Nucleus accumbens (tissue), 56 donors: ENCODE results near the gene LENEP.
A peak's percentile ranks its signal among the peaks of the same experiment; 100 is the strongest.

ENCODE experiments used
- DNase-seq, 56 donors: peaks; one replicate each; lab custom pipeline; 2025; lab: John Stamatoyannopoulos, UW

The LENEP gene

GRCh38 chr1:154993572-154994268 lies at the start of gene LENEP:
LENEP (plus strand) TSS chr1:154993586; CDS start chr1:154993608, 22 bp downstream.
- DNase-seq = no peak

- peak in 14 of 56 donors; percentile 2 to 54 (median 11) for DNase-seq
Observed at GRCh38 chr1:154943649-154944400, 49.6 kb upstream of the LENEP start.

GRCh38 chr1:154944401-154945159 lies 48.8 kb upstream of the LENEP start:
- DNase-seq = peak in 1 of 56 donors; percentile 25

GRCh38 chr1:154945160-154945961 lies 48.0 kb upstream of the LENEP start:
- no peak for DNase-seq

GRCh38 chr1:154945962-154946850 lies 47.2 kb upstream of the LENEP start:
- DNase-seq = peak in 20 of 56 donors; percentile 6 to 67 (median 32)

GRCh38 chr1:154948079-154948478 lies 45.3 kb upstream of the LENEP start:
- no peak for DNase-seq

GRCh38 chr1:154951901-154952657 lies 41.3 kb upstream of the LENEP start:
- DNase-seq = no peak

GRCh38 chr1:154952664-154953063 lies 40.7 kb upstream of the LENEP start:
- no peak for DNase-seq

GRCh38 chr1:154953611-154954038 lies 39.8 kb upstream of the LENEP start:
- peak in 15 of 56 donors; percentile 8 to 47 (median 19) for DNase-seq

- DNase-seq = no peak
Observed at GRCh38 chr1:154954541-154954940, 38.8 kb upstream of the LENEP start.

GRCh38 chr1:154955039-154955717 lies 38.2 kb upstream of the LENEP start:
- DNase-seq = peak in 41 of 56 donors; percentile 13 to 87 (median 55)

GRCh38 chr1:154955718-154956543 lies 37.5 kb upstream of the LENEP start, which contains the start of gene PBXIP1:
PBXIP1 (minus strand) TSS chr1:154956099; CDS start chr1:154953721, 2,378 bp downstream.
- peak in 51 of 56 donors; percentile 37 to 92 (median 73) for DNase-seq

- peak in 27 of 56 donors; percentile 7 to 70 (median 34) for DNase-seq
Observed at GRCh38 chr1:154956544-154956941, 36.8 kb upstream of the LENEP start.

- peak in 6 of 56 donors; percentile 12 to 44 (median 22) for DNase-seq
Observed at GRCh38 chr1:154957091-154957657, 36.2 kb upstream of the LENEP start.

GRCh38 chr1:154958036-154958435 lies 35.4 kb upstream of the LENEP start:
- no peak for DNase-seq
